HepG2 (cell line): ENCODE measurements around the gene FAM234B.

Experiments used
- ATF7 ChIP-seq, 2 experiments: fragments of 450-650 bp in 1 of 2; sonication (generic) in 1 of 2; formaldehyde crosslinking in 1 of 2; IDR thresholded peaks; 2 replicates each; pipeline versions ENCODE4 v1.4.0 to v1.6.1; 2016 to 2020; ENCODE audit warnings: antibody characterized with exemption in 1 of 2, mild to moderate bottlenecking in 1 of 2, missing genetic modification reagents in 1 of 2
- CBX5 ChIP-seq: sonication (generic); formaldehyde crosslinking; IDR thresholded peaks from 2 replicates; pipeline ENCODE4 v1.4.0; 2020; ENCODE audit warnings: missing genetic modification reagents, borderline replicate concordance
- CTCF ChIP-seq: sonication (generic); formaldehyde crosslinking; IDR thresholded peaks from 2 replicates; pipeline ENCODE4 v1.5.0; 2020; ENCODE audit warnings: mild to moderate bottlenecking, missing genetic modification reagents, moderate library complexity
- FLYWCH1 ChIP-seq: sonication (generic); formaldehyde crosslinking; IDR thresholded peaks from 2 replicates; pipeline ENCODE4 v1.8.1; 2023; ENCODE audit warnings: mild to moderate bottlenecking, missing genetic modification reagents
- HOXA7 ChIP-seq: sonication (generic); formaldehyde crosslinking; IDR thresholded peaks from 2 replicates; pipeline ENCODE4 v1.8.1; 2022; ENCODE audit warnings: mild to moderate bottlenecking, missing genetic modification reagents, moderate library complexity
- NR2F2 ChIP-seq: IDR thresholded peaks from 2 replicates; pipeline ENCODE4 v1.6.1; 2012; ENCODE audit warnings: low read depth, inconsistent platforms, borderline replicate concordance
- POLR2A ChIP-seq, 2 experiments: IDR thresholded peaks; 2 replicates each; pipeline ENCODE4 v1.6.1; 2011; ENCODE audit warnings: low read depth in 2 of 2, low read length in 2 of 2, mild to moderate bottlenecking in 1 of 2, moderate library complexity in 1 of 2; ENCODE audit not compliant: insufficient read depth in 1 of 2
- REST ChIP-seq, 2 experiments: IDR thresholded peaks; 2 replicates each; pipeline ENCODE4 v1.6.1; 2011 to 2012; ENCODE audit warnings: low read length in 2 of 2, borderline replicate concordance in 1 of 2, low read depth in 1 of 2, mild to moderate bottlenecking in 1 of 2, moderate library complexity in 1 of 2
- ZBTB1 ChIP-seq: sonication (generic); formaldehyde crosslinking; IDR thresholded peaks from 2 replicates; pipeline ENCODE4 v1.4.0; 2020; ENCODE audit warnings: missing genetic modification reagents, borderline replicate concordance
- ZNF121 ChIP-seq: sonication (generic); formaldehyde crosslinking; IDR thresholded peaks from 2 replicates; pipeline ENCODE4 v1.5.0; 2020; ENCODE audit warnings: mild to moderate bottlenecking, missing genetic modification reagents
- ZSCAN22 ChIP-seq: sonication (generic); formaldehyde crosslinking; IDR thresholded peaks from 2 replicates; pipeline ENCODE4 v1.4.0; 2020; ENCODE audit warnings: mild to moderate bottlenecking, missing genetic modification reagents
- ZUFSP ChIP-seq: sonication (generic); formaldehyde crosslinking; IDR thresholded peaks from 2 replicates; pipeline ENCODE4 v1.9.0; 2021; ENCODE audit warnings: missing genetic modification reagents, mild to moderate bottlenecking, borderline replicate concordance

GRCh38 chr12:13004361-13004760, 39.8 kb upstream of the FAM234B start:
- TF ChIP-seq REST (IDR thresholded peaks at IDR 0.05; ENCODE audit: borderline replicate concordance in 1 of 2, low read depth in 1 of 2, low read length in 2 of 2) (no peak), ZNF121 (CRISPR knock-in tag) (no peak), NR2F2 (no peak), ATF7 (IDR thresholded peaks at IDR 0.05) (no peak), ATF7 (CRISPR knock-in tag; IDR thresholded peaks at IDR 0.05) (no peak), CBX5 (CRISPR knock-in tag) (no peak), CTCF (CRISPR knock-in tag) (no peak), ZBTB1 (no peak), HOXA7 (CRISPR knock-in tag) (no peak), FLYWCH1 (CRISPR knock-in tag) (no peak), POLR2A (IDR thresholded peaks at IDR 0.05; ENCODE audit: insufficient read depth in 1 of 2, low read depth in 2 of 2, low read length in 2 of 2) (no peak), ZSCAN22 (CRISPR knock-in tag) (no peak), ZUFSP (CRISPR knock-in tag) (no peak)
